ENCODE data around the gene NMB.
A peak's percentile ranks its signal among the peaks of the same experiment; 100 is the strongest.
"Not testable (repeated sequence)": the region's sequence is repeated elsewhere in the genome, so short reads cannot be mapped to it uniquely, and the experiment has no call there.

Gene NMB

DNA sequence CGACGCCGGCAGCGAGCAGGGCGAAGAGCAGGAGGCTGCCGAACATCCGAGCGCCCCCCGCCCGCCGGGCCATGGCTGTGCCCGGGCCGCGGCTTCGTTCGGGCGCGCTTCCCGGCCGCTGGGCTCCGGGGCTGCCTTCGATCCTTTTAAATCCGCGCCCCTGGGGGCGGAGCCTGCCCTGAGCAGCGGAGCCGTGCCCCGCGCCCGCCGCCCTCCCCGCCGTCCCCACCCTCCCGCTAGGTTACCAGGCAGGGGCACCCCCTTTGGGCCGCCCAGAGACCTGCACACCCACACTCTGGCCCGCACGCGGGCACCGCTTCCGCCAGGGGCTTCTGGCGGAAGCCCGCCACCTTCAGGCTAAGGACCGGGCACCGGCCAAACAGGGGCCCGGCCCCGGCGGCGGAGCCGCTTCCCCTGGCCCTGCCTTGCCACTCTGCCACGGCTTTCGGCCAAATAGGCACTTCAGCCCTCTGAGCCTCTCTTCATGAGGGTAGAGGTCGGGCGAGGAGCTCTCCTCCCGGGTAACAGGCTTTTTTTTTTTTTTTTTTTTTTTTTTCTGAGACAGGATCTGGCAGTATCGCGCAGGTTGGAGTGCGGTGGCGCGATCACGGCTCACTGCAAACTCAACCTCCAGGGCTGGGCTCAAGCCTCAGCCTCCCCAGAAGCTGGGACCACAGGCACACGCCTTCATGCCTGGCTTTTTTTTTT, at the start of gene NMB:
NMB (minus strand) TSS at position 120 of the 708 bp plus-strand sequence; CDS start at position 73, 47 bp downstream.
- DNase-seq, result peak; percentile 89
- in situ Hi-C loops (cut with HindIII; ENCODE audit: low pct_ligation_motif_present, low pct_unique_long_range_greater_than_20kb, low sequenced_read_pairs), result no loop called here

GRCh38 chr15:84703808-84704207, 45.8 kb upstream of the NMB start:
- DNase-seq, result no peak
- in situ Hi-C loops (cut with HindIII; ENCODE audit: low pct_ligation_motif_present, low pct_unique_long_range_greater_than_20kb, low sequenced_read_pairs), result no loop called here

- in situ Hi-C loops (cut with HindIII; ENCODE audit: low pct_ligation_motif_present, low pct_unique_long_range_greater_than_20kb, low sequenced_read_pairs), result no loop called here
- DNase-seq, result no peak
These were observed 45.0 kb upstream of the NMB start for GRCh38 chr15:84702961-84703482.

DNA sequence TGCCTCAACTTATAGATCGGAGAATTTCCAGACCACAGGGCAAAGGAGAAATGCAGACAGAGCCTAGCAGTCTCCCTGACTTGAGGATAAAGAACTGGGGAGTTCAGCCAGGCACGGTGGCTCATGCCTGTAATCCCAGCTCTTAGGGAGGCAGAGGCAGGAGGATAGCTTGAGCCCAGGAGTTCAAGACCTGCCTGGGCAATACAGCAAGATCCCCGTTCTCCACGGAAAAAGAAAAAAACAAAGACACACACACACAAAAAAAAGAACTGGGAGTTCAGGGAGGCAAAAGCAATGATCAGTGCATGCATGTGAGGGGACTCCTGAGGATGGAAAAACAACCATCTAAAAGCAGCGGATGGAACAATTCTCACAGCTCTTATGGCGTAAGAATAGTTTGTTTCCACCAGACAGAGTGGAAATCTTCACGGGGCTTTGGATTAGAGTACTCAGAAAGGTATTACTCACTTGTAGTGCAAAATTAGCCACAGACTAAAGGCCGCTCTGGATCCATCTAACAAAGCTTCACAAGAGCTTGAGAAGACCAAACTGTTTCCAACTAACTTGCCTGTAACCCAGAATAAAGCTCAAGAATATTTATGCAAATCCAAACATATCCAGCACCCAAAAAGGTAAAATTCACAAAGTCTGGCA, 41.7 kb upstream of the NMB start:
- in situ Hi-C loops (cut with HindIII; ENCODE audit: low pct_ligation_motif_present, low pct_unique_long_range_greater_than_20kb, low sequenced_read_pairs), result no loop called here
- DNase-seq, result no peak

DNA sequence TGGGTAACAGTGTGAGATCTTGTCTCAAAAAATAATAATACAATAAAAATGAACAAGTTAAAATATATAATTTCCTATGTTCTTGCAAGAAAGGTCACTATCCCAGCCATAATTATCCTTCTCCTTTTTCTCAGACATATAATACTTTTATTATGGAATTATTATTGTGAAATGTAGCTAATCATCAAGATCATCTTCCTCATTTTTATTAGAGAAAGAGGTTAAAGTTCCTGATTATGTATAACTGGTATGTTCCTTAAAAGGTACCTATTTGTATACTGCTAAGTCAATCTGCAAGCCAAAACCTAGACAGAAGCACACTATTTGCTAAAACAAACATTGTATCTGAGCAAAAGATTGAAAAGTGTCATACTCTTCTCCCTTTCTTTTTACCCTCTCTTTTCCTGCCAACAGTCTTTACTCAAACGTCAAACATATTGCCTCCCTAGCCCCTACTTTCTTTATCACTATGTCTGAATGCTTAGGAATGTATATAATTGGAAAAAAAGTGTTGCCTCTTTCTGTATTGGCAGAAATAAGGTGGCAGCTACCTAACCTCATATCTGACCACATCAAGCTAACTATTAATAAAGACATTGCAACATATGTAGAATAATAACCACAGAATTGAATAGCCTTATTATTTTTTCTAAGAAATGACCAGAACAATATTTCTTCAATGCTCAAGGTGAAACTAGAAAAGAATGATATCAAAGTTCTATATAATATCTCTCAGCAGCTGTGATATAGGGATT, 39.4 kb upstream of the NMB start:
- no peak for DNase-seq
- in situ Hi-C loops (cut with HindIII; ENCODE audit: low pct_ligation_motif_present, low pct_unique_long_range_greater_than_20kb, low sequenced_read_pairs), result no loop called here

GRCh38 chr15:84696757-84697156, 38.8 kb upstream of the NMB start:
- DNase-seq, result no peak

DNA sequence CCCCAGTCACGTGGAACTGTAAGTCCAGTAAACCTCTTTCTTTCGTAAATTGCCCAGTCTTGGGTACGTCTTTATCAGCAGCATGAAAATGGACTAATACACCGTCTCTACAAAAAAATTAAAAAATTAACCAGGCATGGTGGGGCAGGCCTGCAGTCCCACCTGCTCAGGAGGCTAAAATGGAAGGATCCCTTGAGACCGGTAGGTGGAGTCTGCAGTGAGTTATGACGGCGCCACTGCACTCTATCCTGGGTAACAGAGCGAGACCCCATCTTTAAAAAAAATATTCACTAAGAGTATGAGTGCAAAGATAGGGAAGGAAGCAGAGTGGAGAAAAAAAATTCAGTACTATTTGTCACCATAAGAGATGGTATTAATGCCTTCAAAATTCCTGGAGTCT, 32.3 kb upstream of the NMB start:
- in situ Hi-C loops (cut with HindIII; ENCODE audit: low pct_ligation_motif_present, low pct_unique_long_range_greater_than_20kb, low sequenced_read_pairs), result no loop called here
- no peak for DNase-seq

More at GRCh38 chr15:84696757-84697156, 38.8 kb upstream of the NMB start:
- in situ Hi-C loops (cut with HindIII; ENCODE audit: low pct_ligation_motif_present, low pct_unique_long_range_greater_than_20kb, low sequenced_read_pairs), result no loop called here

GRCh38 chr15:84689858-84690257, 31.9 kb upstream of the NMB start:
- DNase-seq, result no peak
- in situ Hi-C loops (cut with HindIII; ENCODE audit: low pct_ligation_motif_present, low pct_unique_long_range_greater_than_20kb, low sequenced_read_pairs), result no loop called here

DNA sequence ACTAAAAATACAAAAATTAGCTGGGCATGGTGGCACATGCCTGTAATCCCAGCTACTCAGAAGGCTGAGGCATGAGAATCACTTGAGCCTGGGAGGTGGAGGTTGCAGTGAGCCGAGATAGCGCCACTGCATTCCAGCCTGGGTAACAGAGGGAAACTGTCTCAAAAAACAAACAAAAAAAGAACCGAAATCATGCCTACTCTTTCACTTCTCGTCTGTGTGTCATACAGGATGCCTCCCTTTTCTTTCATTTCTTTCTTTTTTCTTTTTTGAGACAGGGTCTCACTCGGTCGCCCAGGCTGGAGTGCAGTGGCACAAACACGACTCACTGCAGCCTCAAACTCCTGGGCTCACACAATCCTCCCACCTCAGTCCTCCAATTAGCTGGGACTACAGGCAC, 28.4 kb upstream of the NMB start:
- DNase-seq; in situ Hi-C loops (cut with HindIII; ENCODE audit: low pct_ligation_motif_present, low pct_unique_long_range_greater_than_20kb, low sequenced_read_pairs): not testable (repeated sequence)

GRCh38 chr15:84685304-84685703, 27.3 kb upstream of the NMB start:
- DNase-seq, result no peak
- in situ Hi-C loops (cut with HindIII; ENCODE audit: low pct_ligation_motif_present, low pct_unique_long_range_greater_than_20kb, low sequenced_read_pairs), result no loop called here

GRCh38 chr15:84684092-84684491, 26.1 kb upstream of the NMB start:
- in situ Hi-C loops (cut with HindIII; ENCODE audit: low pct_ligation_motif_present, low pct_unique_long_range_greater_than_20kb, low sequenced_read_pairs), result no loop called here
- no peak for DNase-seq

DNA sequence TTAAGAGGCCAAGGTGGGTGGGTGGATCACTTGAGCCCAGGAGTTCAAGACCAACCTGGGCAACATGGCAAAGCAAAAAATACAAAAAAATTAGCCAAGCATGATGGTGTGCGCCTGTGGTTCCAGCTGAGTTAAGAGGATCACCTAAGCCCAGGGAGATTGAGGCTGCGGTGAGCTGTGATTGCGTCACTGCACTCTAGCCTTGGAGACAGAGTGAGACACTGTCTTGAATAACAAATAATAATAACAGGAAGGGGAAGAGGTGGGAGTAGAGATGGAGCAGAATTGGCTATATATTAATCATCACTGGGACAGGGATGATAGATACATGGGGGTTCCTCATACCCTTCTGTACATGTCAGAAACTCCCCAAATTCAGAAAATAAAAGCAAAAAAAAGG, 23.8 kb upstream of the NMB start:
- DNase-seq, result no peak
- in situ Hi-C loops (cut with HindIII; ENCODE audit: low pct_ligation_motif_present, low pct_unique_long_range_greater_than_20kb, low sequenced_read_pairs), result no loop called here

GRCh38 chr15:84671211-84671610, 13.2 kb upstream of the NMB start:
- peak; percentile 35 for DNase-seq
- in situ Hi-C loops (cut with HindIII; ENCODE audit: low pct_ligation_motif_present, low pct_unique_long_range_greater_than_20kb, low sequenced_read_pairs), result no loop called here

DNA sequence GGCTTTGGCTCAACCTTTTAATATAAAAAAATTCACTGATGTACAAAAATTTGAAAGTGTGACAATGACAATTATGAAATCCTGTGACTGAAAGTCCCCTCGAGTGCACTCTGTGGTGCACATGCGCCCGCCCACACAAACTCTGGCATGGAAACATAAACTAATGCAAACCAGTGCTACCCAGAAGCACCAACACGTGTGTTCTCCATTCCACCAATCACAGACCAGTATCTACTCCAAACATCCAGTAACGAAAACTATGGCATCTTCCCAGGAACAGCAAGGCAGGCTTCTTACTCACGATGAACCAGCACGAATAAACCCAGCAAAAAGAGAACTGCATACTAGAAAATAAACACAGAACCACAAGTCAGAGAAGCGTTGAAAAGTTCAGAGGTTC, 11.7 kb upstream of the NMB start:
- in situ Hi-C loops (cut with HindIII; ENCODE audit: low pct_ligation_motif_present, low pct_unique_long_range_greater_than_20kb, low sequenced_read_pairs), result no loop called here
- no peak for DNase-seq

DNA sequence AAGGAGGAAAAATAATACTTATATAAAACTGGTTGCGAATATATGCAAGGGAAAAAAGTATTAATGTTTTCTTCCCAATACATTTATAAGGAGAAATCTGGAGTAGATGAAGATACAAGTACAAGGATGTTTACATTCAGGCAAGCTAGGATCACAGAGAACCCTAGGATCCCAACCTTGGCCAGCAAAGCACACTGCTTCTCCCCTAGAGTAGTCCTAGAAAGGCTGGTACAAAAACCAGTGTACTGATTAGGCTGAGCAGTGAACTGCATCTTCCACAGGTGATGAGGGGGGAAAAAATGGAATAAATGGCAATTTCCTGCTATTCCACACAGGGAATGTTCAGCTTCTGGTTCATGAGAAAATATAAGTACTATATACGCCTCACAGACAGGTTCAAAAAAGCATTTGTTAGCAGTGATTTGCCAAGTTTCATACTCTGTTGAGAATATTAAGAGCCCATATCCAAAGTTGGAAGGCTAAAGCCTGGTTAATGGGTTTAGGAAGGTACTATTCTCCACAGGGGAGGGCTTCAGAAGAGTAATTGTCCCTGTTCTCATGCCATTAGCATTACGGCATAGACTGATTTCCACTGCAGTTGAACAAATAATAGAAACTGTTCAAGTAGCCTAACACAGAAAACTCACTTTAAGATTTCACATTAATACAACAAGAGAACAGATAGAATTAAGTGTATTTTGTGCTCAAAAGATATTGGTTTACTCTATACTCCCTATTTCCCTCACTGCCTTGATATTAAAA, 10.4 kb upstream of the NMB start:
- no peak for DNase-seq
- in situ Hi-C loops (cut with HindIII; ENCODE audit: low pct_ligation_motif_present, low pct_unique_long_range_greater_than_20kb, low sequenced_read_pairs), result no loop called here

DNA sequence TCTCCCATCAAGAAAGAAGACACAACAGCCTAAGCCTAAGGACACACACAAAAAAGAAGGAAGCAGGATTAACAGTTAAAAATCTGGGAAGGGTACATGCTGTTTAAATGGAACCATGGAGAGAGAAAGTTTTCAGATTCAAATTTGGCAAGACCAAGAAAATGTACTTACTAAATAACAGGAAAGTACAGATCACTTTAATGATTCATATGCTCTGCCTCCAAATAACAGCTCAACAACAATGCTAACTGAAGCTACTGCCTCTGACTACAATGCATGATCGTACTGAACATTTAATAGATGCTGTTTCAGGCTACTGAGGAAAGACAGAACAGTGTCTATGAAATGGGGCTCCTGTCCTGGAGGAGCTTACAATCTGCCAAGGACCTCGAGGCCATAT, 8.4 kb upstream of the NMB start:
- in situ Hi-C loops (cut with HindIII; ENCODE audit: low pct_ligation_motif_present, low pct_unique_long_range_greater_than_20kb, low sequenced_read_pairs), result no loop called here

DNA sequence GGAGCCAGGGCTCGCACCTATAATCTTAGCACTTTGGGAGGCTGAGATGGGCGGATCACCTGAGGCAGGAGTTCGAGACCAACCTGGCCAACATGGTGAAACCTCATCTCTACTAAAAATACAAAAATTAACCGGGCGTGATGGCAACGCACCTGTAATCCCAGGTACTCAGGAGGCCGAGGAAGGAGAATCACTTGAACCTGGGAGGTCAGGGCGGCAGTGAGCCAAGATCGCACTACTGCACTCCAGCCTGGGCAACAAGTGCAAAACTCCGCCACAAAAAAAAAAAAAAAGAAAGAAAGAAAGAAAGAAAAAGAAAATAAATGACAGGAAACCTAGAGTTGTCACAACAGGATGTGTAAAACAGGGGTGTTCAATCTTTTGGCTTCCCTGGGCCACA, 3.0 kb upstream of the NMB start:
- no peak for DNase-seq
- in situ Hi-C loops (cut with HindIII; ENCODE audit: low pct_ligation_motif_present, low pct_unique_long_range_greater_than_20kb, low sequenced_read_pairs), result no loop called here

More for the DNA sequence above, 8.4 kb upstream of the NMB start:
- no peak for DNase-seq

GRCh38 chr15:84659904-84660781, 2.1 kb upstream of the NMB start:
- no peak for DNase-seq
- in situ Hi-C loops (cut with HindIII; ENCODE audit: low pct_ligation_motif_present, low pct_unique_long_range_greater_than_20kb, low sequenced_read_pairs), result no loop called here

Measured in ACHN (cell line).